Mucosa of descending colon (tissue), 3 donors: ENCODE data around the gene ONECUT1. TPM values are rescaled to one million over a fixed set of nuclear protein-coding genes. Genes with fewer than 3 reads are reported as not detected.

Experiments used
- ATAC-seq: fragments of 200-7000 bp; cut with Tn5 transposase; one replicate; pipeline ENCODE4 v1.9.1; 2020; ENCODE audit warnings: mild to moderate bottlenecking, moderate library complexity
- DNase-seq, 3 donors: peaks; one replicate each; pipeline ENCODE4 v3.0.0-alpha.2; 2020
- H3K36me3 ChIP-seq: fragments of 200-600 bp; one replicate; pipeline ENCODE4 v1.8.0; 2021; ENCODE audit warnings: low read depth, mild to moderate bottlenecking
- H3K4me1 ChIP-seq: fragments of 200-600 bp; one replicate; pipeline ENCODE4 v1.8.0; 2021; ENCODE audit warnings: low read depth, mild to moderate bottlenecking
- H3K4me3 ChIP-seq: fragments of 200-600 bp; one replicate; pipeline ENCODE4 v1.8.0; 2021; ENCODE audit warnings: mild to moderate bottlenecking
- H3K9me3 ChIP-seq: fragments of 200-600 bp; one replicate; pipeline ENCODE4 v1.8.0; 2021; ENCODE audit warnings: mild to moderate bottlenecking
- intact Hi-C, 2 donors: fragments of 100-400 bp; cut with DNase I in 1 of 2; cut with micrococcal nuclease in 1 of 2; formaldehyde crosslinking; loops; one replicate each; pipeline versions ENCODE4 v1.11.0 to v1.11.1; 2022; cut with DNase I, micrococcal nuclease
- total RNA-seq, 3 donors: library from RNA; stranded (reverse); fragmentation: NEBNext Ultra II Directional in 2 of 3; extraction: Animal tissue kit (Norgen Biotek cat#: 25700) in 2 of 3; gene quantifications; one replicate each; pipeline versions ENCODE4 v1.2.1 to v1.2.4, GENCODE V29; 2021 to 2023
- TF ChIP-seq, protein P1 (sequence below): fragments of 200-600 bp; IDR thresholded peaks from one replicate; pipeline ENCODE4 v1.8.0; 2022; ENCODE audit warnings: antibody characterized with exemption, mild to moderate bottlenecking
- donor health status: DM: no; HTN: no; CAD: no; lungs with moderate emphysema.
- donor health status: DM: no; HTN: no; CAD: no.
- donor health status: DM: no; HTN: yes; CAD: no.

Gene ONECUT1
- total RNA-seq, 3 donors from 2014 or later = not detected

DNA sequence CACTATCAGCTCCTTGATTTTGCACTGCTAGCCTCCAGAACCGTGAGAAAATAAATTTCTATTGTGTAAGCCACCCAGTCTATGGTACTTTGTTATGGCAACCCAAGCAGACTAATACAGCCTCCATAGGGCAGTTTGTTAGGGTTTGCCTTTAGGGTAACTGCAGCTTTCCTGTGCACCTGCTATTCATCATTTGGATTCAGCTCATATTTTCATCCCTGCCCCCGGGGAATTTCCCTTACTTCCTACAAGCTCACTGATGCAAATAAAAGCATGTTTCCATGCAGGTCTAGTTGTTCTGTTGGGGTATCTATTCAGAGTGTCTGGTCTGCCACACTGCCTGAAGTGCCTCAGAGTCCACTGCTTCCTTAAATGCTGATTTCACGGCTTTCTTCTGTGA, 62.3 kb downstream of the ONECUT1 start:
- intact Hi-C loops = no loop called here
- Histone ChIP-seq H3K4me3 (no peak overlapping the region), H3K4me1 (peaks cover 8% of the 10 kb centered on the region), H3K9me3 (no peaks in the 10 kb centered on the region), H3K36me3 (no peaks in the 10 kb centered on the region)
- TF ChIP-seq, protein P1, sequence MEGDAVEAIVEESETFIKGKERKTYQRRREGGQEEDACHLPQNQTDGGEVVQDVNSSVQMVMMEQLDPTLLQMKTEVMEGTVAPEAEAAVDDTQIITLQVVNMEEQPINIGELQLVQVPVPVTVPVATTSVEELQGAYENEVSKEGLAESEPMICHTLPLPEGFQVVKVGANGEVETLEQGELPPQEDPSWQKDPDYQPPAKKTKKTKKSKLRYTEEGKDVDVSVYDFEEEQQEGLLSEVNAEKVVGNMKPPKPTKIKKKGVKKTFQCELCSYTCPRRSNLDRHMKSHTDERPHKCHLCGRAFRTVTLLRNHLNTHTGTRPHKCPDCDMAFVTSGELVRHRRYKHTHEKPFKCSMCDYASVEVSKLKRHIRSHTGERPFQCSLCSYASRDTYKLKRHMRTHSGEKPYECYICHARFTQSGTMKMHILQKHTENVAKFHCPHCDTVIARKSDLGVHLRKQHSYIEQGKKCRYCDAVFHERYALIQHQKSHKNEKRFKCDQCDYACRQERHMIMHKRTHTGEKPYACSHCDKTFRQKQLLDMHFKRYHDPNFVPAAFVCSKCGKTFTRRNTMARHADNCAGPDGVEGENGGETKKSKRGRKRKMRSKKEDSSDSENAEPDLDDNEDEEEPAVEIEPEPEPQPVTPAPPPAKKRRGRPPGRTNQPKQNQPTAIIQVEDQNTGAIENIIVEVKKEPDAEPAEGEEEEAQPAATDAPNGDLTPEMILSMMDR = no peak
- no peak for ATAC-seq
- DNase-seq = no peak

DNA sequence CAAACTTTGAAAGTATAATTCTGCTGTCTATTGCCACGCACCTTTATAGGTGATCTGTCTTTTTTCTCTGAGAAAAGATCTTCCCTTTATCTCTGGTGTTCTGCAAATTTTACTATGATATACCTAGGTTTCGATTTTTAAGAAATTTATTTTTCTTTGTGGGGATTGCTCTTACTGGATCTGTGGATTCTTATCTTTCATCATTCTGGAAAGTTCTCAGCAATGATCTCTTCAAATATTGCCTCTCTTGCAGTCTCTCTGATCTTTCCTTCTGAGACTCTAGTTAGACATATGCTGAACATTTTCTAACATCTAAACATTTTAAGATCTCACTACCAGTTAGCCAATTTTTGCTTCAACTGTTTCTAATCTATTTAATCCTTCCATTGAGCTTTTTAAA, 63.9 kb downstream of the ONECUT1 start:
- Histone ChIP-seq H3K4me3 (no peak overlapping the region), H3K9me3 (no peaks in the 10 kb centered on the region), H3K36me3 (no peaks in the 10 kb centered on the region), H3K4me1 (peaks cover 8% of the 10 kb centered on the region)
- intact Hi-C loops = no loop called here
- DNase-seq (no peak), ATAC-seq (no peak)
- TF ChIP-seq, protein P1 = no peak

DNA sequence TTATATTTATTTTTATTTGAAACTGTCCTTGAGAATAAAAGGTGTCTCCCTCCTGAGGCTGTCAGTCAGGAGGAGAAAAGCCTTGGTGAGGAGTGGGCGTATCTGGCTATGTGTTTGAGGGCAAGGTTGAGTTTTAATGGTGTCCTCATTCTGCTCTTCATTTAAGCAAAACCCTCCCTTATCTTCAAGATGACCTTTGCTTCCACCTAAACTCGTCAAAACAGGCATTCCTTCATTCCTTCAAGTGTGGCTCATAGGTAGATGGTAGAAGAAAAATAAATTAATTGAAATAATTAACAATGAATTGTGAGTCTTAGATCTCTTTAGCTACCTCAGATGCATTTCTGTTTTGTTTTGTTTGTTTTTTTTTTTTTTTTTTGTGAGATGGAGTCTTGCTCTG, 71.6 kb downstream of the ONECUT1 start:
- Histone ChIP-seq H3K36me3 (no peaks in the 10 kb centered on the region), H3K4me1 (no peaks in the 10 kb centered on the region), H3K4me3 (no peak overlapping the region), H3K9me3 (no peaks in the 10 kb centered on the region)
- ATAC-seq (no peak), DNase-seq (no peak)
- TF ChIP-seq, protein P1 = no peak
- intact Hi-C loops = no loop called here

DNA sequence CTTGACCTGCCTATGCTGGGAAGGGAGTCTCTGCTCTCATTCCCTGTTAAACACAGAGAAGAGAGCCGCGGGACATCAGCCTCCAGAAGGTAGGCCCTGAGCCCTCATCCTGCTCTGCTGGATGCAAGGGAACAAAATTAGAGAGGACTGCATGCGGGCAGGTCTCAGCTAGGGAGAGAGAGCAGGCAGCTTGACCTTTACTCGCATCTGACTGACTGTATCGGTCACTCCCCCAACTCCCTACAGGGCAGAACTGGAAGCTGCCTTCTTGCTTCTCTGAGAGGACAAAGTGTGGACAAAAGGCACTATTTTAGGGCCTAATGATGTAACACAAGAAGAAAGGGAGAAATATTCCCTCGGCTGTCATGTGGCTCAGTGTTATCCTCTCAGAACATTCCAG, 72.2 kb downstream of the ONECUT1 start:
- ATAC-seq = no peak
- DNase-seq = no peak
- TF ChIP-seq, protein P1 = no peak
- intact Hi-C loops = no loop called here
- Histone ChIP-seq H3K9me3 (no peaks in the 10 kb centered on the region), H3K36me3 (no peaks in the 10 kb centered on the region), H3K4me1 (no peaks in the 10 kb centered on the region), H3K4me3 (no peak overlapping the region)

DNA sequence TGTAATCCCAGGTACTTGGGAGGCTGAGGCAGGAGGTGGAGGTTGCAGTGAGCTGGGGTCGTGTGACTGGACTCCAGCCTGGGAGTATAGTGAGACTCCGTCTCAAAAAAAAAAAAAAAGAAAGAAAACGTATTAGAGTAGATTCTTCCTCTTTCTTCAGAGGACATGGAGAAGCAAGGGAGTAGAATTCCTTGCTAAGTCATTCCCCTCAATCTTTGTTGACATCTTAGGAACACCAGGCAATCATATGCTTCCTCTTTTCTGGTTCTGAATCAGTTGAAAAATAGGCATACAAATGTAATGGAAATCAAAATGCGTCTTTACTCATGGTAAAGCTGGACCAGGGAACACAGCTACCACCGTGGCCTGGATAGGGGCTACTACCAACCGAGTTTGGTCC, 72.7 kb downstream of the ONECUT1 start:
- no peak for ATAC-seq
- Histone ChIP-seq H3K4me3 (no peak overlapping the region), H3K36me3 (no peaks in the 10 kb centered on the region), H3K4me1 (no peaks in the 10 kb centered on the region), H3K9me3 (no peaks in the 10 kb centered on the region)
- TF ChIP-seq, protein P1 = no peak
- intact Hi-C loops = no loop called here
- DNase-seq = no peak

DNA sequence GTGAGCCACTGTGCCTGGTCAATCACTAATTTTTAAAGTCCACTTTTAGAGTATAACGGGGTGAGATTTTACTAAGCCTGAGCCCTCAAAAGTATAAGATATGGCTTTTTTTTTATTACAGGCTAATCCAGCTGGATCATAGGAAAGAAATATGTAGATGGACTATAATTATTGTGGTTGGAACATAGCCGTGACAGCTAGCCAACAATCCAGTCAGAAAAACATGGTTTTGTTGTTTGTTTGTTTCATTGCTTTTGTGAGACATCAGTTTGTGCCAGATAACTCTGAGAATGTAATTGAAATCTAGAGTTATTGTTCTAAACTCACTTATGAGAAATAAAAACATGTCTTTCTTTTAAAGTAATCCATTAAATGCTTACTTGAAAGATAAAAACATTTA, 73.6 kb downstream of the ONECUT1 start:
- no peak for ATAC-seq
- TF ChIP-seq, protein P1 = no peak
- no peaks in the 10 kb centered on the region for H3K4me1 ChIP-seq
- no peak overlapping the region for H3K4me3 ChIP-seq
- no peaks in the 10 kb centered on the region for H3K36me3 ChIP-seq
- no peaks in the 10 kb centered on the region for H3K9me3 ChIP-seq
- intact Hi-C loops = no loop called here
- DNase-seq = no peak
